SK-N-SH (cell line): ENCODE measurements around the gene TUT4. TPM values are rescaled to one million over a fixed set of nuclear protein-coding genes. Genes with fewer than 3 reads are reported as not detected.

ENCODE experiments used
- CTCF ChIA-PET: fragments of 300-600, 350-600 bp; formaldehyde crosslinking; extraction: SDS; loops from one replicate; lab custom pipeline; 2021; lab: Yijun Ruan, JAX
- POLR2A ChIA-PET: fragments of 350-600 bp; sonication (Branson Sonifier 250); formaldehyde crosslinking; extraction: SDS; loops from one replicate; lab custom pipeline; 2020; ENCODE audit warnings: antibody characterized with exemption, inconsistent platforms; lab: Yijun Ruan, JAX
- DNase-seq: peaks from one replicate; pipeline ENCODE4 v3.0.0; 2012
- H2AFZ ChIP-seq: fragments of 200-600 bp; sonication (generic); 2 replicates; pipeline ENCODE4 v1.8.1; 2016; ENCODE audit warnings: antibody characterized with exemption, mild to moderate bottlenecking, low read depth
- H3F3A ChIP-seq: fragments of 200-600 bp; sonication (generic); replicated peaks from 2 replicates; pipeline ENCODE3; 2016; ENCODE audit warnings: antibody characterized with exemption, mild to moderate bottlenecking; ENCODE audit not compliant: insufficient read depth
- H3K27ac ChIP-seq, 2 experiments: fragments of 200-500 bp in 1 of 2; fragments of 200-600 bp in 1 of 2; sonication (Bioruptor generic) in 1 of 2; sonication (generic), shearing (Covaris generic) in 1 of 2; 2 replicates each; pipeline versions ENCODE4 v1.5.1 to v1.6.1; 2014 to 2016; ENCODE audit warnings: low read depth in 2 of 2, inconsistent platforms in 1 of 2, low read length in 1 of 2, mild to moderate bottlenecking in 1 of 2, mixed read lengths in 1 of 2
- H3K27me3 ChIP-seq: fragments of 200-600 bp; sonication (generic), shearing (Covaris generic); 2 replicates; pipeline ENCODE4 v1.6.1; 2016; ENCODE audit warnings: mixed run types; ENCODE audit not compliant: insufficient read depth
- H3K36me3 ChIP-seq, 2 experiments: fragments of 200-500 bp in 1 of 2; fragments of 200-600 bp in 1 of 2; sonication (Bioruptor generic) in 1 of 2; sonication (generic) in 1 of 2; replicated peaks in 1 of 2; 2 replicates each; pipeline versions ENCODE3 to v1.5.1; 2014 to 2016; ENCODE audit warnings: low read length in 1 of 2, mild to moderate bottlenecking in 1 of 2; ENCODE audit not compliant: insufficient read depth in 2 of 2, control insufficient read depth in 1 of 2
- H3K4me1 ChIP-seq, 2 experiments: fragments of 200-500 bp in 1 of 2; fragments of 200-600 bp in 1 of 2; sonication (Bioruptor generic) in 1 of 2; sonication (generic), shearing (Covaris generic) in 1 of 2; 2 replicates each; pipeline versions ENCODE4 v1.5.1 to v1.6.1; 2014 to 2016; ENCODE audit warnings: low read depth in 1 of 2, low read length in 1 of 2, mixed run types in 1 of 2; ENCODE audit not compliant: insufficient read depth in 2 of 2, control insufficient read depth in 1 of 2
- H3K4me2 ChIP-seq: fragments of 200-600 bp; sonication (generic), shearing (Covaris generic); 2 replicates; pipeline ENCODE4 v1.6.1; 2017; ENCODE audit warnings: mixed run types
- H3K4me3 ChIP-seq, 2 experiments: fragments of 200-500 bp in 1 of 2; fragments of 200-600 bp in 1 of 2; sonication (Bioruptor generic) in 1 of 2; sonication (generic), shearing (Covaris generic) in 1 of 2; 2 replicates each; pipeline versions ENCODE4 v1.5.1 to v1.8.1; 2014 to 2016; ENCODE audit warnings: low read depth in 2 of 2, inconsistent platforms in 1 of 2, low read length in 1 of 2, mild to moderate bottlenecking in 1 of 2, mixed read lengths in 1 of 2, moderate library complexity in 1 of 2
- H3K79me2 ChIP-seq: fragments of 200-600 bp; sonication (generic); 2 replicates; pipeline ENCODE4 v1.8.1; 2017; ENCODE audit warnings: mild to moderate bottlenecking; ENCODE audit not compliant: insufficient read depth
- H3K9ac ChIP-seq: fragments of 200-600 bp; sonication (generic); 2 replicates; pipeline ENCODE4 v1.6.1; 2017; ENCODE audit warnings: mixed run types
- H3K9me2 ChIP-seq: fragments of 200-600 bp; sonication (generic); 2 replicates; pipeline ENCODE4 v1.6.1; 2017; ENCODE audit warnings: mixed run types
- H3K9me3 ChIP-seq: fragments of 200-600 bp; sonication (generic); 2 replicates; pipeline ENCODE4 v1.6.1; 2017; ENCODE audit warnings: mixed run types, mild to moderate bottlenecking, moderate library complexity
- H4K20me1 ChIP-seq: fragments of 200-600 bp; sonication (generic); 2 replicates; pipeline ENCODE4 v1.6.1; 2017; ENCODE audit warnings: mild to moderate bottlenecking, mixed run types; ENCODE audit not compliant: insufficient read depth
- CHD2 ChIP-seq: fragments of 150-350 bp; IDR thresholded peaks from 2 replicates; pipeline ENCODE4 v1.6.1; 2018; ENCODE audit warnings: low read length; ENCODE audit not compliant: partially characterized antibody
- ELF1 ChIP-seq: IDR thresholded peaks from 2 replicates; pipeline ENCODE4 v1.4.0; 2012
- EP300 ChIP-seq, 2 experiments: IDR thresholded peaks; 2 replicates each; pipeline versions ENCODE4 v1.4.0 to v1.6.1; 2012; ENCODE audit warnings: borderline replicate concordance in 1 of 2, low read depth in 1 of 2, low read length in 1 of 2
- FOSL2 ChIP-seq: IDR thresholded peaks from 2 replicates; pipeline ENCODE4 v1.4.0; 2012; ENCODE audit warnings: low read depth, mild to moderate bottlenecking, moderate library complexity, borderline replicate concordance
- FOXM1 ChIP-seq: IDR thresholded peaks from 2 replicates; pipeline ENCODE4 v1.4.0; 2012; ENCODE audit warnings: low read depth, mild to moderate bottlenecking
- JUND ChIP-seq: IDR thresholded peaks from 2 replicates; pipeline ENCODE4 v1.4.0; 2012
- MEF2A ChIP-seq: IDR thresholded peaks from 2 replicates; pipeline ENCODE4 v1.4.0; 2012; ENCODE audit warnings: low read depth, borderline replicate concordance
- MXI1 ChIP-seq: IDR thresholded peaks from 2 replicates; pipeline ENCODE4 v1.6.1; 2012; ENCODE audit warnings: mild to moderate bottlenecking, low read depth, low read length, improper control_type of control experiment
- NFIC ChIP-seq: IDR thresholded peaks from 2 replicates; pipeline ENCODE4 v1.4.0; 2012; ENCODE audit warnings: borderline replicate concordance
- NRF1 ChIP-seq: IDR thresholded peaks from 2 replicates; pipeline ENCODE4 v1.6.1; 2012; ENCODE audit warnings: low read depth, mild to moderate bottlenecking, low read length
- RAD21 ChIP-seq: IDR thresholded peaks from 2 replicates; pipeline ENCODE4 v1.6.1; 2012; ENCODE audit warnings: mild to moderate bottlenecking, low read length
- RCOR1 ChIP-seq: fragments of 150-350 bp; IDR thresholded peaks from 2 replicates; pipeline ENCODE4 v1.6.1; 2017; ENCODE audit warnings: antibody characterized with exemption, low read length
- RXRA ChIP-seq: IDR thresholded peaks from 2 replicates; pipeline ENCODE4 v1.4.0; 2012; ENCODE audit warnings: low read depth, mild to moderate bottlenecking, borderline replicate concordance
- SMC3 ChIP-seq: IDR thresholded peaks from 2 replicates; pipeline ENCODE4 v1.6.1; 2012; ENCODE audit warnings: low read depth, low read length, improper control_type of control experiment
- TAF1 ChIP-seq: IDR thresholded peaks from 2 replicates; pipeline ENCODE4 v1.6.1; 2012; ENCODE audit warnings: low read depth, mild to moderate bottlenecking, low read length, moderate library complexity, borderline replicate concordance
- TCF12 ChIP-seq: IDR thresholded peaks from 2 replicates; pipeline ENCODE4 v1.4.0; 2012
- WGBS: methylation state at CpG from one replicate; pipeline ENCODE4 v1.1.6; 2017; ENCODE audit warnings: low lambda C conversion rate; 5-methylcytosine and 5-hydroxymethylcytosine counted together
- polyA plus RNA-seq, 3 experiments: library from polyadenylated mRNA; depleted of rRNA; stranded (reverse); fragments of >200 nt; gene quantifications; 2 replicates each; pipeline ENCODE4 v1.2.3, GENCODE V29; 2012
- TF ChIP-seq, protein P1 (sequence below): IDR thresholded peaks from 2 replicates; pipeline ENCODE4 v1.4.0; 2012; ENCODE audit warnings: low read depth, borderline replicate concordance
- TF ChIP-seq, protein P2 (sequence below): IDR thresholded peaks from 2 replicates; pipeline ENCODE4 v1.6.1; 2012; ENCODE audit warnings: mild to moderate bottlenecking, low read depth, low read length, moderate library complexity

The TUT4 gene
- polyA plus RNA-seq, 1 of the 3 experiments (the other 2 are of a cell fraction) = 28.3 TPM

GRCh38 chr1:52599236-52599635 lies 46.3 kb upstream of the TUT4 start:
- Histone ChIP-seq H2AFZ (no peak overlapping the region), H3K4me1 (peaks cover 0 to 20% of the 10 kb centered on the region in 2 experiments; a peak in 2 of 4 replicates), H3F3A (no peaks in the 10 kb centered on the region), H3K79me2 (no peaks in the 10 kb centered on the region), H4K20me1 (no peaks in the 10 kb centered on the region), H3K4me3 (no peak overlapping the region), H3K27ac (no peak overlapping the region), H3K4me2 (no peak overlapping the region), H3K9ac (no peak overlapping the region), H3K9me3 (no peaks in the 10 kb centered on the region), H3K36me3 (no peaks in the 10 kb centered on the region), H3K9me2 (no peaks in the 10 kb centered on the region), H3K27me3 (no peaks in the 10 kb centered on the region)
- 94% methylated on average over 7 of the region's 7 CpGs for WGBS
- ChIA-PET POLR2A (interaction anchor here (1.2 kb wide), 1 partner anchor 46 kb away, joined by 3 read pairs; the partner anchor contains the start of gene TUT4), CTCF (interaction anchor here (0.5 kb wide), 1 partner anchor 487 kb away, joined by 3 read pairs; no protein-coding TSS in a partner anchor)
- DNase-seq = no peak
- TF ChIP-seq RCOR1 (no peak), RXRA (no peak), EP300 (IDR thresholded peaks at IDR 0.05; ENCODE audit: borderline replicate concordance in 1 of 2, low read depth in 1 of 2, low read length in 1 of 2) (no peak), NRF1 (no peak), RAD21 (no peak), MEF2A (no peak), FOSL2 (no peak), SMC3 (no peak)

GRCh38 chr1:52598729-52599128 lies 45.8 kb upstream of the TUT4 start:
- Histone ChIP-seq H2AFZ (no peak overlapping the region), H3K9me2 (no peaks in the 10 kb centered on the region), H3K4me1 (peaks cover 0 to 18% of the 10 kb centered on the region in 2 experiments; a peak in 2 of 4 replicates), H3K9me3 (no peaks in the 10 kb centered on the region), H3K4me2 (no peak overlapping the region), H3F3A (no peaks in the 10 kb centered on the region), H3K79me2 (no peaks in the 10 kb centered on the region), H3K9ac (no peak overlapping the region), H3K36me3 (no peaks in the 10 kb centered on the region), H3K27ac (no peak overlapping the region)
- POLR2A ChIA-PET = interaction anchor here (1.2 kb wide), 1 partner anchor 46 kb away, joined by 3 read pairs; the partner anchor contains the start of gene TUT4
- CTCF ChIA-PET = interaction anchor here (0.5 kb wide), 1 partner anchor 488 kb away, joined by 3 read pairs; no protein-coding TSS in a partner anchor
- WGBS = 92% methylated on average over 7 of the region's 7 CpGs
- DNase-seq = no peak
- TF ChIP-seq FOSL2 (no peak), MEF2A (no peak), CHD2 (no peak), TAF1 (no peak), EP300 (IDR thresholded peaks at IDR 0.05; ENCODE audit: borderline replicate concordance in 1 of 2, low read depth in 1 of 2, low read length in 1 of 2) (no peak), FOXM1 (no peak), TCF12 (no peak), SMC3 (no peak), JUND (no peak), RAD21 (no peak), ELF1 (no peak), MXI1 (no peak), NFIC (no peak)
- TF ChIP-seq, protein P1, sequence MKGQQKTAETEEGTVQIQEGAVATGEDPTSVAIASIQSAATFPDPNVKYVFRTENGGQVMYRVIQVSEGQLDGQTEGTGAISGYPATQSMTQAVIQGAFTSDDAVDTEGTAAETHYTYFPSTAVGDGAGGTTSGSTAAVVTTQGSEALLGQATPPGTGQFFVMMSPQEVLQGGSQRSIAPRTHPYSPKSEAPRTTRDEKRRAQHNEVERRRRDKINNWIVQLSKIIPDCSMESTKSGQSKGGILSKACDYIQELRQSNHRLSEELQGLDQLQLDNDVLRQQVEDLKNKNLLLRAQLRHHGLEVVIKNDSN = no peak
- TF ChIP-seq, protein P2, sequence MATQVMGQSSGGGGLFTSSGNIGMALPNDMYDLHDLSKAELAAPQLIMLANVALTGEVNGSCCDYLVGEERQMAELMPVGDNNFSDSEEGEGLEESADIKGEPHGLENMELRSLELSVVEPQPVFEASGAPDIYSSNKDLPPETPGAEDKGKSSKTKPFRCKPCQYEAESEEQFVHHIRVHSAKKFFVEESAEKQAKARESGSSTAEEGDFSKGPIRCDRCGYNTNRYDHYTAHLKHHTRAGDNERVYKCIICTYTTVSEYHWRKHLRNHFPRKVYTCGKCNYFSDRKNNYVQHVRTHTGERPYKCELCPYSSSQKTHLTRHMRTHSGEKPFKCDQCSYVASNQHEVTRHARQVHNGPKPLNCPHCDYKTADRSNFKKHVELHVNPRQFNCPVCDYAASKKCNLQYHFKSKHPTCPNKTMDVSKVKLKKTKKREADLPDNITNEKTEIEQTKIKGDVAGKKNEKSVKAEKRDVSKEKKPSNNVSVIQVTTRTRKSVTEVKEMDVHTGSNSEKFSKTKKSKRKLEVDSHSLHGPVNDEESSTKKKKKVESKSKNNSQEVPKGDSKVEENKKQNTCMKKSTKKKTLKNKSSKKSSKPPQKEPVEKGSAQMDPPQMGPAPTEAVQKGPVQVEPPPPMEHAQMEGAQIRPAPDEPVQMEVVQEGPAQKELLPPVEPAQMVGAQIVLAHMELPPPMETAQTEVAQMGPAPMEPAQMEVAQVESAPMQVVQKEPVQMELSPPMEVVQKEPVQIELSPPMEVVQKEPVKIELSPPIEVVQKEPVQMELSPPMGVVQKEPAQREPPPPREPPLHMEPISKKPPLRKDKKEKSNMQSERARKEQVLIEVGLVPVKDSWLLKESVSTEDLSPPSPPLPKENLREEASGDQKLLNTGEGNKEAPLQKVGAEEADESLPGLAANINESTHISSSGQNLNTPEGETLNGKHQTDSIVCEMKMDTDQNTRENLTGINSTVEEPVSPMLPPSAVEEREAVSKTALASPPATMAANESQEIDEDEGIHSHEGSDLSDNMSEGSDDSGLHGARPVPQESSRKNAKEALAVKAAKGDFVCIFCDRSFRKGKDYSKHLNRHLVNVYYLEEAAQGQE = no peak
- TF ChIP-seq, all 33 proteins: peak for 0
- H3K27me3 ChIP-seq = no peaks in the 10 kb centered on the region
- H4K20me1 ChIP-seq = no peaks in the 10 kb centered on the region
- H3K4me3 ChIP-seq = no peak overlapping the region
